ENCODE data around the gene ZNF407. TPM values are rescaled to one million over a fixed set of nuclear protein-coding genes. Genes with fewer than 3 reads are reported as not detected.

Gene ZNF407
- total and polyA plus RNA-seq, 7 donors = 2.4 to 10.2 (median 7.9) TPM

- Histone ChIP-seq H3K36me3 (ENCODE audit: insufficient read depth in 1 of 2, low read depth in 1 of 2) (no peaks in the 10 kb centered on the region), H3K9me3 (no peaks in the 10 kb centered on the region), H3K27me3 (ENCODE audit: insufficient read depth in 3 of 3, low read length in 2 of 3) (no peaks in the 10 kb centered on the region), H3K4me3 (no peak overlapping the region), H3K27ac (no peak overlapping the region), H3K4me1 (no peaks in the 10 kb centered on the region)
- TF ChIP-seq, protein P1, sequence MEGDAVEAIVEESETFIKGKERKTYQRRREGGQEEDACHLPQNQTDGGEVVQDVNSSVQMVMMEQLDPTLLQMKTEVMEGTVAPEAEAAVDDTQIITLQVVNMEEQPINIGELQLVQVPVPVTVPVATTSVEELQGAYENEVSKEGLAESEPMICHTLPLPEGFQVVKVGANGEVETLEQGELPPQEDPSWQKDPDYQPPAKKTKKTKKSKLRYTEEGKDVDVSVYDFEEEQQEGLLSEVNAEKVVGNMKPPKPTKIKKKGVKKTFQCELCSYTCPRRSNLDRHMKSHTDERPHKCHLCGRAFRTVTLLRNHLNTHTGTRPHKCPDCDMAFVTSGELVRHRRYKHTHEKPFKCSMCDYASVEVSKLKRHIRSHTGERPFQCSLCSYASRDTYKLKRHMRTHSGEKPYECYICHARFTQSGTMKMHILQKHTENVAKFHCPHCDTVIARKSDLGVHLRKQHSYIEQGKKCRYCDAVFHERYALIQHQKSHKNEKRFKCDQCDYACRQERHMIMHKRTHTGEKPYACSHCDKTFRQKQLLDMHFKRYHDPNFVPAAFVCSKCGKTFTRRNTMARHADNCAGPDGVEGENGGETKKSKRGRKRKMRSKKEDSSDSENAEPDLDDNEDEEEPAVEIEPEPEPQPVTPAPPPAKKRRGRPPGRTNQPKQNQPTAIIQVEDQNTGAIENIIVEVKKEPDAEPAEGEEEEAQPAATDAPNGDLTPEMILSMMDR (IDR thresholded peaks at IDR 0.05) = no peak
- intact Hi-C loops (cut with DNase I) = no loop called here
- 95 to 98% (median 97%) methylated on average over 5 of the region's 5 CpGs for WGBS, 3 donors
- no peak for ATAC-seq
- DNase-seq = no peak
Observed at GRCh38 chr18:74940856-74941255, 343.2 kb downstream of the ZNF407 start.

- intact Hi-C loops (cut with DNase I) = no loop called here
- WGBS, 3 donors = 84 to 91% (median 88%) methylated on average over 9 of the region's 9 CpGs
- Histone ChIP-seq H3K4me1 (no peaks in the 10 kb centered on the region), H3K27ac (no peak overlapping the region), H3K27me3 (ENCODE audit: insufficient read depth in 3 of 3, low read length in 2 of 3) (no peaks in the 10 kb centered on the region), H3K9me3 (no peaks in the 10 kb centered on the region), H3K36me3 (ENCODE audit: insufficient read depth in 1 of 2, low read depth in 1 of 2) (no peaks in the 10 kb centered on the region), H3K4me3 (no peak overlapping the region)
- ATAC-seq (no peak), DNase-seq (no peak)
- TF ChIP-seq, protein P1 (IDR thresholded peaks at IDR 0.05) = no peak
Observed at GRCh38 chr18:74942319-74942910, 344.7 kb downstream of the ZNF407 start.

- ATAC-seq (no peak), DNase-seq (no peak)
- Histone ChIP-seq H3K4me3 (no peak overlapping the region), H3K27ac (no peak overlapping the region), H3K36me3 (ENCODE audit: insufficient read depth in 1 of 2, low read depth in 1 of 2) (no peaks in the 10 kb centered on the region), H3K9me3 (no peaks in the 10 kb centered on the region), H3K27me3 (ENCODE audit: insufficient read depth in 3 of 3, low read length in 2 of 3) (no peaks in the 10 kb centered on the region), H3K4me1 (no peaks in the 10 kb centered on the region)
- TF ChIP-seq, protein P1 (IDR thresholded peaks at IDR 0.05) = no peak
- 94 to 97% (median 96%) methylated on average over 5 of the region's 5 CpGs for WGBS, 3 donors
- intact Hi-C loops (cut with DNase I) = no loop called here
Observed at GRCh38 chr18:74944676-74945075, 347.0 kb downstream of the ZNF407 start.

- Histone ChIP-seq H3K36me3 (ENCODE audit: insufficient read depth in 1 of 2, low read depth in 1 of 2) (no peaks in the 10 kb centered on the region), H3K4me3 (no peak overlapping the region), H3K27ac (no peak overlapping the region), H3K27me3 (ENCODE audit: insufficient read depth in 3 of 3, low read length in 2 of 3) (no peaks in the 10 kb centered on the region), H3K4me1 (no peaks in the 10 kb centered on the region), H3K9me3 (no peaks in the 10 kb centered on the region)
- ATAC-seq = no peak
- 91 to 93% (median 92%) methylated on average over 7 of the region's 7 CpGs for WGBS, 3 donors
- TF ChIP-seq, protein P1 (IDR thresholded peaks at IDR 0.05) = no peak
- intact Hi-C loops (cut with DNase I) = no loop called here
- no peak for DNase-seq
Observed at GRCh38 chr18:74945774-74946545, 348.3 kb downstream of the ZNF407 start.

All from psoas muscle (tissue), 8 donors.